Measurements from ENCODE around the gene CD274. TPM values are rescaled to one million over a fixed set of nuclear protein-coding genes. Genes with fewer than 3 reads are reported as not detected.

Gene CD274
- total RNA-seq, 3 donors from 2014 or later (not counting 1 experiment from before 2014, with no cell fraction given) = 4.9 to 7.2 (median 6.0) TPM

DNA sequence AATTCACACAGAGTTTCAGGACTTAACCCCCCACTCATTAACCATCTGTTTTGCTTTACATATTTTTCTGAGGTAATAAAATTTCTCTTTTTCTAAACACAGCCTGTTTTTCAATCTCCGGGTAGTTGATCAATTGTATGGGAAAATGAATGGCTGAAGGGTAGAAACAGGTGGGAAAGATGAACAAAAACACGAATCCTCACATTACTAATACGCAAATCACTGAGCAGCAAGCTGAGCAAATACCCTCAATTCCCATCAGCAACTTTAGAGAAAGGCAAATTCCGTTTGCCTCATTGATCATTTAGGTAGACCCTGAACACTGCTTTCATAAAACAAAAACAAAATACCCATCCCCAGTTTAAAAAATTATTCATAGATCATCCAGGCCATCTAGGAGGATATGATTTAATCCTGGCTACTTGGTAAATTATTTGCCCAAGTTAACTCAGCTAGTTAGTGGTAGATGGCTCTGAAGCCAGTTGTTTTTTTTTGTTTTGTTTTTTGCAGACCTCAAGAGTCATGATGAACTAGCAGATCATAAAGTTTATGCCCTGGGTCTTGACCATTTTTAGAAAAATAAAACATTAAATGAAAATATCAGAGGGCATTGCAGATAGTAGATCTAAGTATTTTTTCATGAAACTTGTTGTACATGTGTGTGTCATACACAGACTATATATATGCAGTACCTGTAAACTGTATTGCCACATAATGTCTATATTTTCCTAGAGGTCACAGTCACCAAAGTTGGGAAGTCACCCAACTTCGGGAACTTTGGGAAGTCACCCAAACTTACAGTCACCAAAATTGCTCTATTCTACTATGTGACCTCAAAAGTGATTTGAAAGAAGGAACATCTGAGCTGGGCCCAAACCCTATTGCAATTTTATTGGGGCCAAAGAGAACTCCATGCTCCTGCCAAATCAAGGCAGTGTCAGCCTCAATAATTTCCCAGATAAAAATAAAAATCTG is 1.6 kb upstream of the CD274 start:
- H3K36me3 Mint-ChIP-seq = no peaks in the 10 kb centered on the region
- H3K9me3 Mint-ChIP-seq = no peaks in the 10 kb centered on the region
- TF ChIP-seq, protein P1, sequence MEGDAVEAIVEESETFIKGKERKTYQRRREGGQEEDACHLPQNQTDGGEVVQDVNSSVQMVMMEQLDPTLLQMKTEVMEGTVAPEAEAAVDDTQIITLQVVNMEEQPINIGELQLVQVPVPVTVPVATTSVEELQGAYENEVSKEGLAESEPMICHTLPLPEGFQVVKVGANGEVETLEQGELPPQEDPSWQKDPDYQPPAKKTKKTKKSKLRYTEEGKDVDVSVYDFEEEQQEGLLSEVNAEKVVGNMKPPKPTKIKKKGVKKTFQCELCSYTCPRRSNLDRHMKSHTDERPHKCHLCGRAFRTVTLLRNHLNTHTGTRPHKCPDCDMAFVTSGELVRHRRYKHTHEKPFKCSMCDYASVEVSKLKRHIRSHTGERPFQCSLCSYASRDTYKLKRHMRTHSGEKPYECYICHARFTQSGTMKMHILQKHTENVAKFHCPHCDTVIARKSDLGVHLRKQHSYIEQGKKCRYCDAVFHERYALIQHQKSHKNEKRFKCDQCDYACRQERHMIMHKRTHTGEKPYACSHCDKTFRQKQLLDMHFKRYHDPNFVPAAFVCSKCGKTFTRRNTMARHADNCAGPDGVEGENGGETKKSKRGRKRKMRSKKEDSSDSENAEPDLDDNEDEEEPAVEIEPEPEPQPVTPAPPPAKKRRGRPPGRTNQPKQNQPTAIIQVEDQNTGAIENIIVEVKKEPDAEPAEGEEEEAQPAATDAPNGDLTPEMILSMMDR (IDR thresholded peaks at IDR 0.05) = no peak
- DNase-seq (no peak), ATAC-seq (no peak)
- peak overlapping the region; percentile 94 to 98 for H3K27ac Mint-ChIP-seq
- peaks cover 0 to 4% of the 10 kb centered on the region in 2 donors for H3K27me3 Mint-ChIP-seq (ENCODE audit: low read depth in 2 of 2)
- peaks cover 29 to 34% of the 10 kb centered on the region in 2 donors for H3K4me1 Mint-ChIP-seq
- H3K4me1 ChIP-seq (ENCODE audit: control insufficient read depth, insufficient read depth, low read length) = peaks cover 15% of the 10 kb centered on the region
- peak overlapping the region; percentile 92 for H3K27ac ChIP-seq (ENCODE audit: low read length)
- H3K36me3 ChIP-seq (ENCODE audit: control insufficient read depth, insufficient read depth, low read length) = no peaks in the 10 kb centered on the region
- peak overlapping the region; percentile 96 for H3K4me3 Mint-ChIP-seq
- intact Hi-C loops (cut with micrococcal nuclease) = loop anchor here (1.0 kb wide), 1 partner anchor 11 kb away; the partner anchor contains the start of gene PLGRKT
- H3K9me3 ChIP-seq (ENCODE audit: control insufficient read depth, insufficient read depth, low read length) = no peaks in the 10 kb centered on the region
- H3K27me3 ChIP-seq (ENCODE audit: control insufficient read depth, insufficient read depth, low read length) = no peaks in the 10 kb centered on the region
- H3K4me3 ChIP-seq (ENCODE audit: low read length) = no peak overlapping the region
- whole genome bisulfite sequencing (ENCODE audit: insufficient coverage) = 93% methylated on average over 4 of the region's 5 CpGs

- Mint-ChIP-seq H3K27me3 (ENCODE audit: low read depth in 2 of 2) (peaks cover 0 to 4% of the 10 kb centered on the region in 2 donors), H3K36me3 (no peaks in the 10 kb centered on the region), H3K27ac (peak overlapping the region; percentile 94 to 98), H3K9me3 (no peaks in the 10 kb centered on the region), H3K4me3 (peak overlapping the region; percentile 96), H3K4me1 (peaks cover 29 to 34% of the 10 kb centered on the region in 2 donors)
- TF ChIP-seq, protein P1 (IDR thresholded peaks at IDR 0.05) = no peak
- 56% methylated on average over 10 of the region's 15 CpGs for WGBS (ENCODE audit: insufficient coverage)
- Histone ChIP-seq H3K4me3 (ENCODE audit: low read length) (peak overlapping the region; percentile 67), H3K27me3 (ENCODE audit: control insufficient read depth, insufficient read depth, low read length) (no peaks in the 10 kb centered on the region), H3K36me3 (ENCODE audit: control insufficient read depth, insufficient read depth, low read length) (no peaks in the 10 kb centered on the region), H3K9me3 (ENCODE audit: control insufficient read depth, insufficient read depth, low read length) (no peaks in the 10 kb centered on the region), H3K4me1 (ENCODE audit: control insufficient read depth, insufficient read depth, low read length) (peaks cover 15% of the 10 kb centered on the region), H3K27ac (ENCODE audit: low read length) (peak overlapping the region; percentile 92)
- DNase-seq (peak in 1 of 2 donors; percentile 41), ATAC-seq (peak in 2 of 3 donors; percentile 4 to 5)
- intact Hi-C loops (cut with micrococcal nuclease) = loop anchor here (1.0 to 5.0 kb wide), 2 partner anchors 12 to 143 kb away; partner anchors contain the start of gene PLGRKT
Measured at GRCh38 chr9:5449521-5450358, 602 bp upstream of the CD274 start.

GRCh38 chr9:5452286-5452609 is 1.9 kb downstream of the CD274 start:
- no peaks in the 10 kb centered on the region for H3K36me3 Mint-ChIP-seq
- peaks cover 29 to 34% of the 10 kb centered on the region in 2 donors for H3K4me1 Mint-ChIP-seq

More at GRCh38 chr9:5452286-5452609, 1.9 kb downstream of the CD274 start:
- Mint-ChIP-seq H3K27me3 (ENCODE audit: low read depth in 2 of 2) (no peaks in the 10 kb centered on the region), H3K9me3 (no peaks in the 10 kb centered on the region), H3K4me3 (peak overlapping the region; percentile 65), H3K27ac (peak overlapping the region; percentile 94 to 98)
- H3K27me3 ChIP-seq (ENCODE audit: control insufficient read depth, insufficient read depth, low read length) = no peaks in the 10 kb centered on the region
- ATAC-seq (no peak), DNase-seq (no peak)
- intact Hi-C loops (cut with micrococcal nuclease) = loop anchor here (5.0 kb wide), 1 partner anchor 140 kb away; no protein-coding TSS in a partner anchor
- peaks cover 15% of the 10 kb centered on the region for H3K4me1 ChIP-seq (ENCODE audit: control insufficient read depth, insufficient read depth, low read length)
- no peaks in the 10 kb centered on the region for H3K9me3 ChIP-seq (ENCODE audit: control insufficient read depth, insufficient read depth, low read length)
- H3K36me3 ChIP-seq (ENCODE audit: control insufficient read depth, insufficient read depth, low read length) = peaks cover under 1% of the 10 kb centered on the region
- 100% methylated on average over 1 of the region's 1 CpG for WGBS (ENCODE audit: insufficient coverage)
- TF ChIP-seq, protein P1 (IDR thresholded peaks at IDR 0.05) = no peak
- no peak overlapping the region for H3K4me3 ChIP-seq (ENCODE audit: low read length)
- H3K27ac ChIP-seq (ENCODE audit: low read length) = no peak overlapping the region
